Measurements from ENCODE around the gene OR52N1. TPM values are rescaled to one million over a fixed set of nuclear protein-coding genes. Genes with fewer than 3 reads are reported as not detected.

OR52N1 gene
- total RNA-seq, 2 donors from 2014 or later, result 0.42 TPM; not detected in 1

DNA sequence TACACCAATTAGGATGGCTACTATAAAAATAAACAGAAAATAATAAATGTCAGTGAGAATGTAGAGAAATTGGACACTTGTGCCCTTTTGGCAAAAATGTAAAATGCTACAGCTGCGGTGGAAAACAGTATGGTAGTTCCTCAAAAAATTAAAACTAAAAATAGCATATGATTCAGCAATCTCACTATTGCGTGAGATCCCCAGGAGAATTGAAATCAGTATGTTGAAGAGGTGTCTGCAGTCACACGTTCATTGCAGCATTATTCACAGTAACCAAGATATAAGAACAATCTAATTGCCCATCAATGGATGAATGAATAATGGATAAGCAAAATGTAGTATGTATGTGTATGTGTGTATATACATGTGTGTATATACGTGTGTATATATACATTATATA is 24.5 kb upstream of the OR52N1 start:
- Histone ChIP-seq H3K4me3 (no peak overlapping the region), H3K9me3 (no peaks in the 10 kb centered on the region), H3K27me3 (replicated peaks; ENCODE audit: insufficient read depth) (no peaks in the 10 kb centered on the region), H3K27ac (no peak overlapping the region), H3K4me1 (ENCODE audit: control insufficient read depth in 1 of 2, low read depth in 2 of 2) (no peaks in the 10 kb centered on the region), H3K36me3 (no peaks in the 10 kb centered on the region)
- DNase-seq (ENCODE audit: low spot score) (no peak), ATAC-seq (ENCODE audit: insufficient number of reproducible peaks, low FRiP score, low read depth) (no peak)
- TF ChIP-seq, protein P1, sequence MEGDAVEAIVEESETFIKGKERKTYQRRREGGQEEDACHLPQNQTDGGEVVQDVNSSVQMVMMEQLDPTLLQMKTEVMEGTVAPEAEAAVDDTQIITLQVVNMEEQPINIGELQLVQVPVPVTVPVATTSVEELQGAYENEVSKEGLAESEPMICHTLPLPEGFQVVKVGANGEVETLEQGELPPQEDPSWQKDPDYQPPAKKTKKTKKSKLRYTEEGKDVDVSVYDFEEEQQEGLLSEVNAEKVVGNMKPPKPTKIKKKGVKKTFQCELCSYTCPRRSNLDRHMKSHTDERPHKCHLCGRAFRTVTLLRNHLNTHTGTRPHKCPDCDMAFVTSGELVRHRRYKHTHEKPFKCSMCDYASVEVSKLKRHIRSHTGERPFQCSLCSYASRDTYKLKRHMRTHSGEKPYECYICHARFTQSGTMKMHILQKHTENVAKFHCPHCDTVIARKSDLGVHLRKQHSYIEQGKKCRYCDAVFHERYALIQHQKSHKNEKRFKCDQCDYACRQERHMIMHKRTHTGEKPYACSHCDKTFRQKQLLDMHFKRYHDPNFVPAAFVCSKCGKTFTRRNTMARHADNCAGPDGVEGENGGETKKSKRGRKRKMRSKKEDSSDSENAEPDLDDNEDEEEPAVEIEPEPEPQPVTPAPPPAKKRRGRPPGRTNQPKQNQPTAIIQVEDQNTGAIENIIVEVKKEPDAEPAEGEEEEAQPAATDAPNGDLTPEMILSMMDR (IDR thresholded peaks at IDR 0.05), result no peak

DNA sequence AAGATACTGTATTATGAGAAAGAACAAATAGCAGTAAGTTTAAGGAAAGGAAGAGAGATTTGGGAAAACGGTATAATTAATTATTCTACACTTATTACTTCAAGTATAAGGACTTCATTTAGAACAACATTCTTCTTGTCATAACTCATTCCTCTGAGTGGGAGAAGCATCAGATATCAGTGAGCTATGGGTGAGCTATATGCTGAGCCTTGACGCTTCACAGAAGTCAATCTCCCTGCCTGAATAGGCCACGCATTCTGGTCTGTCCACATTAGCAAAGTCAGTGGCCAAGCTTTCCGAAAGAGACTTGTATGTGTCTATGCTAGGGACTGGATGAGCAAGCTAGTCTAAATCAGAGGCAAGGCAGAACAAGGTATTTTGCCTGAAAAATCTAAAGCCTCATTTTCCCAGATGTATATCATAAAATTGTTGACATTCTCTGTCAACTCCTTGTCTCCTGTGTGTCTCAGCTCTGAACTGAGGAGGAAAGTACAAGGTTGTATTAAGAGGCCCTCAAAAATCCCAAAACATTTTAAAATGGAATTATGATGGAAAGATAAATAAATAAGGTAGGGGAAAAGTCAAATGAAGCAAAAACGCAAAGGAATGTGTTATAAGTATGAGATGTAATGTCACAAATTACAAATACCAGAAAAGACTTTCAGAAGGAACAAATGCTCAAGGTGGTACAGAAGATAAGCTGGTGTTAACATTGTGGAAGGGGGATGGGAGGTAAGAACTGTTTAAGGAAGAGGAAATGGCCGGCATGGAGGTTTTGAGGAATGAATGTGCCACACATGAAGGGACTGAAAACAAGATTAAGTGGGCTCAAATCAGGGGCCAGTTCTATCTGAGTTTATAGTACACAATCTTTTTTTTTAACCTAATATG is 19.1 kb upstream of the OR52N1 start:
- Histone ChIP-seq H3K36me3 (no peaks in the 10 kb centered on the region), H3K4me3 (no peak overlapping the region), H3K27me3 (replicated peaks; ENCODE audit: insufficient read depth) (no peaks in the 10 kb centered on the region), H3K27ac (no peak overlapping the region), H3K9me3 (no peaks in the 10 kb centered on the region), H3K4me1 (ENCODE audit: control insufficient read depth in 1 of 2, low read depth in 2 of 2) (peaks cover 5 to 6% of the 10 kb centered on the region in 2 donors)
- TF ChIP-seq, protein P1 (IDR thresholded peaks at IDR 0.05), result no peak
- DNase-seq (ENCODE audit: low spot score), result no peak
- no peak for ATAC-seq (ENCODE audit: insufficient number of reproducible peaks, low FRiP score, low read depth)

DNA sequence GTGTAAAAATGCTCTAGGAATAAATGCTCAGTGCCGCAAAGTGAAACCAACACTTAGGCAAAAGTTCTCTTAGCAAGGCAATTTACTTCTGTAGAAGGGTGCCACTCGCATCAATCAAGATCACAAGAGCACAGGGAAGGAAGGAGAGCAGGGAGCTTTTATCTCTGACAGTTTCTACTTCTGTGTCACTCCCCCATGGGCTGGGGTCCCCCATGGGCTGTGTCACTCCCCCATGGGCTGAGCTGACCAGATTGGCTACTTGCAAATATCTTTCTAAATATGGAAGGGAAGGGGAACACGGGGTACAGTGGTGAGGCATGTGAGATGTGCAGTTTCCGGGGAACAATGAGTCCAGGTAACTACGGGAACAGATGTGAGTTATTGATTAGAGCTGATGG is 18.1 kb upstream of the OR52N1 start:
- no peak for DNase-seq (ENCODE audit: low spot score)
- no peak for ATAC-seq (ENCODE audit: insufficient number of reproducible peaks, low FRiP score, low read depth)
- peak overlapping the region; percentile 73 for H3K4me3 ChIP-seq
- H3K9me3 ChIP-seq, result peaks cover 2% of the 10 kb centered on the region
- no peak overlapping the region for H3K27ac ChIP-seq
- peaks cover 5 to 6% of the 10 kb centered on the region in 2 donors for H3K4me1 ChIP-seq (ENCODE audit: control insufficient read depth in 1 of 2, low read depth in 2 of 2)
- no peaks in the 10 kb centered on the region for H3K27me3 ChIP-seq (replicated peaks; ENCODE audit: insufficient read depth)
- H3K36me3 ChIP-seq, result no peaks in the 10 kb centered on the region
- TF ChIP-seq, protein P1 (IDR thresholded peaks at IDR 0.05), result no peak

DNA sequence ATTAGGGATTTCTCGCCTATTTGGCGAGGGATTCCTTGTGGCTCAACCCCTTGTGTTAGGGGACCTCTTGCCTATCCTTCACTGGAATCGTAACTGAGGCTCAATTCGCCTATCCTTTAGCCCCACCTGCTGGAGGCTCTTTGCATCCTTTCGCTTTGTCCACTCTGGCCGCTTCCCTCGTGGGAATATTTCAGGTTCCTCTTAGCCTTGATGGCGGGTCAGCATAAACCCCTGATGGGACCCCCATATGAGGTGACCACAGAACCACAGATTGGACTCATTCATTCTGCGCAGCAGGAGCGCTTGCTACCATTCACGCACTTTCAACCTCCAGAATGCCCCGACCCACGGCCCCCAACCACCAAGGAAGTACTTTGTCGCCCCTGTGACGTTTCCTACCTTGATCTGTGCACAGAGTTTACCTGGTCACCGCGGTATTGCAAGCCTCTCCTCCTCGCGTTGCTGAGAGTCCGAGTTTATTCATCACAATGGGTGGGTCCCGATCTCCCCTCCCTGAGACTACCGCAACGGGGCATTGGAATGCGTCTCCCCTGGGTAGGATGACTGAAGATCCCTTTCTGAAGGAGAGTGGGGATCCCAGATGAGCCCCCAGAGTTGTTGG is 17.5 kb upstream of the OR52N1 start, which contains the start of gene OR52N2:
Gene OR52N2 (plus strand): TSS at position 425 of the 622 bp plus-strand sequence. CDS start 11,412 bp downstream, outside the sequence.
- Histone ChIP-seq H3K36me3 (no peaks in the 10 kb centered on the region), H3K27me3 (replicated peaks; ENCODE audit: insufficient read depth) (no peaks in the 10 kb centered on the region), H3K4me3 (peak within 1 kb of the TSS; percentile 73), H3K4me1 (ENCODE audit: control insufficient read depth in 1 of 2, low read depth in 2 of 2) (peaks cover 5 to 6% of the 10 kb centered on the region in 2 donors), H3K27ac (no peak within 1 kb of the TSS), H3K9me3 (peaks cover 3% of the 10 kb centered on the region)
- DNase-seq (ENCODE audit: low spot score) (no peak), ATAC-seq (ENCODE audit: insufficient number of reproducible peaks, low FRiP score, low read depth) (peak; percentile 90)
- TF ChIP-seq, protein P1 (IDR thresholded peaks at IDR 0.05), result peak; percentile 70

DNA sequence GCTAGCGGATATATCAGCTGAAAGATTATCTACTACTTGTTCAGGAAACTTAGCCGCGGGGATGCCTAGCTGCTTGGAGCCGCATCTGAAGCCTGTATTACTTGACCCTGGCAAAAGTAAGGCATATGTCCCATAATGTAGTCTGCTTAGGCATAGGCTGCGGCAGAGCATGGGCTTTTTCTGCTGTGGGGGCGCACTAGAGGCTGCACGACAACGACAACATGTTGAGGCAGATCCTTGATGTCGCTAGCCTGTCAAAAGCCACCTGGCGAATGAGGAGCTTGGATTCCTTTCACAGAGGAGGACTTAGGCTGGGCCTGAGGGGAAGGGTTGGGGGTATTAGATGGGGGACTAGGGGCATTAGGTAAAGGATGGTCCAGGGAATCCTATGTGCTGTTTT is 16.5 kb upstream of the OR52N1 start:
- H3K27me3 ChIP-seq (replicated peaks; ENCODE audit: insufficient read depth), result no peaks in the 10 kb centered on the region
- TF ChIP-seq, protein P1 (IDR thresholded peaks at IDR 0.05), result no peak
- H3K4me3 ChIP-seq, result no peak overlapping the region
- peaks cover 5 to 6% of the 10 kb centered on the region in 2 donors for H3K4me1 ChIP-seq (ENCODE audit: control insufficient read depth in 1 of 2, low read depth in 2 of 2)
- ATAC-seq (ENCODE audit: insufficient number of reproducible peaks, low FRiP score, low read depth) (no peak), DNase-seq (ENCODE audit: low spot score) (no peak)
- H3K27ac ChIP-seq, result no peak overlapping the region
- no peaks in the 10 kb centered on the region for H3K36me3 ChIP-seq
- H3K9me3 ChIP-seq, result peaks cover 3% of the 10 kb centered on the region

Measured in thoracic aorta (tissue), 2 donors.